Stimulated activated CD8-positive, alpha-beta memory T cell treated with anti-CD3 and anti-CD28 coated beads, Interleukin-4, amount 100 ng/mL, for 48 hours (primary cell): ENCODE measurements around the gene KCNQ5.

Source experiments
- DNase-seq: peaks from one replicate; pipeline ENCODE4 v3.0.0-alpha.2; 2020

Gene KCNQ5

GRCh38 chr6:72748759-72749158, 126.9 kb downstream of the KCNQ5 start:
- peak; percentile 59 for DNase-seq

- no peak for DNase-seq
These were observed 133.9 kb downstream of the KCNQ5 start for GRCh38 chr6:72755752-72756151.

GRCh38 chr6:72757048-72757447, 135.2 kb downstream of the KCNQ5 start:
- DNase-seq, result no peak

- no peak for DNase-seq
These were observed 136.1 kb downstream of the KCNQ5 start for GRCh38 chr6:72757926-72758325.

GRCh38 chr6:72758901-72759300, 137.0 kb downstream of the KCNQ5 start:
- DNase-seq, result no peak

GRCh38 chr6:72760114-72760793, 138.4 kb downstream of the KCNQ5 start:
- DNase-seq, result no peak

- DNase-seq, result no peak
These were observed 139.9 kb downstream of the KCNQ5 start for GRCh38 chr6:72761761-72762160.

GRCh38 chr6:72769459-72770125, 147.7 kb downstream of the KCNQ5 start:
- DNase-seq, result no peak

- DNase-seq, result no peak
These were observed 149.1 kb downstream of the KCNQ5 start for GRCh38 chr6:72770959-72771358.

GRCh38 chr6:72776456-72776855, 154.6 kb downstream of the KCNQ5 start:
- DNase-seq, result no peak

GRCh38 chr6:72781624-72782023, 159.8 kb downstream of the KCNQ5 start:
- DNase-seq, result no peak

GRCh38 chr6:72783035-72783434, 161.2 kb downstream of the KCNQ5 start:
- DNase-seq, result no peak

- DNase-seq, result no peak
These were observed 161.8 kb downstream of the KCNQ5 start for GRCh38 chr6:72783666-72784065.

GRCh38 chr6:72784071-72784470, 162.2 kb downstream of the KCNQ5 start:
- DNase-seq, result no peak

- DNase-seq, result no peak
These were observed 162.7 kb downstream of the KCNQ5 start for GRCh38 chr6:72784581-72784980.

GRCh38 chr6:72787391-72788031, 165.6 kb downstream of the KCNQ5 start:
- DNase-seq, result no peak

GRCh38 chr6:72788188-72788587, 166.3 kb downstream of the KCNQ5 start:
- no peak for DNase-seq

- DNase-seq, result no peak
These were observed 167.3 kb downstream of the KCNQ5 start for GRCh38 chr6:72789145-72789544.

GRCh38 chr6:72792692-72793091, 170.8 kb downstream of the KCNQ5 start:
- DNase-seq, result no peak

GRCh38 chr6:72793641-72794395, 172.0 kb downstream of the KCNQ5 start:
- DNase-seq, result no peak

- DNase-seq, result no peak
These were observed 176.3 kb downstream of the KCNQ5 start for GRCh38 chr6:72798196-72798595.

- no peak for DNase-seq
These were observed 188.0 kb downstream of the KCNQ5 start for GRCh38 chr6:72809746-72810379.
